HG03066 (cell line): ENCODE results near the gene IFIT3.
"Not testable (repeated sequence)": the region's sequence is repeated elsewhere in the genome, so short reads cannot be mapped to it uniquely, and the experiment has no call there.

Source experiments
- ATAC-seq: cut with Tn5 transposase; IDR thresholded peaks from one replicate; pipeline ENCODE4 v1.9.1; 2021; ENCODE audit warnings: low read depth; ENCODE audit not compliant: unreplicated experiment

Gene IFIT3

GRCh38 chr10:89331487-89332122 lies 3.8 kb downstream of the IFIT3 start:
- not testable (repeated sequence) for ATAC-seq

DNA sequence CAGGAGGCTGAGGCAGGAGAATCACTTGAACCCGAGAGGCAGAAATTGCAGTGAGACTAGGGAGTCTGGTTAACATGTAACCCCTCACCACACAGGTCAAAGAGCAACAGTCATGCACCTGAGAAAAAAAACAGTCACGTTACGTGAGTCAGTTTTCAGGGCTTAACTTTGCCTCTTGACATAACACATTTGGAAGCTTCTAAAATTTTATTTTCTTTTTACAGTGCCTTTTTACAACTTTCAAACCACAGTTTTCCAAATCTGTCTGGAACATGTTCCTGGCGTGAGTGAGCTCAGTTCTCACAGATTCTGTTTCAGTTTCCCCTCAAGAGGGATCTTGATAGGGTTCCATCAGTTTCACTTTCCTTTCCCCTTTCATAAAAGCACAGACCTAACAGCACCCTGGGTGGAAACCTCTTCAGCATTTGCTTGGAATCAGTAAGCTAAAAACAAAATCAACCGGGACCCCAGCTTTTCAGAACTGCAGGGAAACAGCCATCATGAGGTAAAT lies 4.4 kb downstream of the IFIT3 start:
- peak; percentile 45 for ATAC-seq

GRCh38 chr10:89335226-89335625 lies 7.4 kb downstream of the IFIT3 start:
- ATAC-seq: no peak

DNA sequence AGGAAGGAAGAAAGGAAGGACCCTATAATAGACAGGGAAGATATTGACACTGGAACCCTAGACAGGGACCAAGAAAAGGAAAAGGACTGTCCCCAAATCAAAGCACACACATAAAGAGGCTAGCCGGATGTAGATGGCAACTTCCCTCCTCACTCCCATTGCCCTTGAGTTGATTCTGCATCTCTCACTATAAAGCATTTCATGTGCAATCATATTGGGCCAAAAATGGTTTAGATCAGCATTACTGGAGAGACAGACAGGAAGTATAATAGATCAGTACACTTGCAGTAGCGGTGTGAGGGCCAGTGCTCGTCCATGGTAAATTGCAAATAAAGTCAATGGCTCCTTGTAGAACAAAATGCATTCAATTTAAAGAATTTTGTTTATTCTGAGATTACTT lies 8.4 kb downstream of the IFIT3 start:
- ATAC-seq: no peak

- no peak for ATAC-seq
Measured at GRCh38 chr10:89337484-89337883, 9.7 kb downstream of the IFIT3 start.

DNA sequence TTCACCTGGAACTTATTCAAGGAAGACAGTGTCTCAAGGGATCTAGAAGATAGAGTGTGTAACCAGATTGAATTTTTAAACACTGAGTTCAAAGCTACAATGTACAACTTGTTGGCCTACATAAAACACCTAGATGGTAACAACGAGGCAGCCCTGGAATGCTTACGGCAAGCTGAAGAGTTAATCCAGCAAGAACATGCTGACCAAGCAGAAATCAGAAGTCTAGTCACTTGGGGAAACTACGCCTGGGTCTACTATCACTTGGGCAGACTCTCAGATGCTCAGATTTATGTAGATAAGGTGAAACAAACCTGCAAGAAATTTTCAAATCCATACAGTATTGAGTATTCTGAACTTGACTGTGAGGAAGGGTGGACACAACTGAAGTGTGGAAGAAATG lies 10.9 kb downstream of the IFIT3 start:
- no peak for ATAC-seq

DNA sequence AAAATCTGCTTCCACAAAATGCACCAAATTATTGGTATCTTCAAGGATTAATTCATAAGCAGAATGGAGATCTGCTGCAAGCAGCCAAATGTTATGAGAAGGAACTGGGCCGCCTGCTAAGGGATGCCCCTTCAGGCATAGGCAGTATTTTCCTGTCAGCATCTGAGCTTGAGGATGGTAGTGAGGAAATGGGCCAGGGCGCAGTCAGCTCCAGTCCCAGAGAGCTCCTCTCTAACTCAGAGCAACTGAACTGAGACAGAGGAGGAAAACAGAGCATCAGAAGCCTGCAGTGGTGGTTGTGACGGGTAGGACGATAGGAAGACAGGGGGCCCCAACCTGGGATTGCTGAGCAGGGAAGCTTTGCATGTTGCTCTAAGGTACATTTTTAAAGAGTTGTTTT lies 12.1 kb downstream of the IFIT3 start:
- no peak for ATAC-seq

GRCh38 chr10:89341649-89342048 lies 13.9 kb downstream of the IFIT3 start:
- no peak for ATAC-seq

GRCh38 chr10:89342206-89342958 lies 14.6 kb downstream of the IFIT3 start:
- ATAC-seq: no peak

GRCh38 chr10:89343089-89343767 lies 15.4 kb downstream of the IFIT3 start:
- no peak for ATAC-seq

DNA sequence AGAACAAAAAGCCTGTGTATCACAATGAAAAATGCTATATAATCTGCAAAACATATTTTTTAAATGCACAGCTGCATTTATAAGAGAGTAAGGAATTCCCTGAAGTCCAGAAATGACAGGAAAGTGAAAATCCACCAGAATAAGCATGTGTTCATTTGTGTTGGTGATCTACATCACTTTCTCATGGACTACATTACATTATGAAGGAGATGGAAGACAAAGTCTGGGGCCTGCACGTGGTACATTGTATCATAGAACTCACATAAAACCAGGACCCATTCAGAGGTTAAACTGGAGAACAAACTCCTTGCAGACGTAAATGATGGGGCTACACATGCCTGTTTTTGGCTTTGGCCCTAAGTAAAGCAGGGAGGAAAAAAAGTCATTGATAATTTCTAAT lies 16.4 kb downstream of the IFIT3 start:
- ATAC-seq: no peak

DNA sequence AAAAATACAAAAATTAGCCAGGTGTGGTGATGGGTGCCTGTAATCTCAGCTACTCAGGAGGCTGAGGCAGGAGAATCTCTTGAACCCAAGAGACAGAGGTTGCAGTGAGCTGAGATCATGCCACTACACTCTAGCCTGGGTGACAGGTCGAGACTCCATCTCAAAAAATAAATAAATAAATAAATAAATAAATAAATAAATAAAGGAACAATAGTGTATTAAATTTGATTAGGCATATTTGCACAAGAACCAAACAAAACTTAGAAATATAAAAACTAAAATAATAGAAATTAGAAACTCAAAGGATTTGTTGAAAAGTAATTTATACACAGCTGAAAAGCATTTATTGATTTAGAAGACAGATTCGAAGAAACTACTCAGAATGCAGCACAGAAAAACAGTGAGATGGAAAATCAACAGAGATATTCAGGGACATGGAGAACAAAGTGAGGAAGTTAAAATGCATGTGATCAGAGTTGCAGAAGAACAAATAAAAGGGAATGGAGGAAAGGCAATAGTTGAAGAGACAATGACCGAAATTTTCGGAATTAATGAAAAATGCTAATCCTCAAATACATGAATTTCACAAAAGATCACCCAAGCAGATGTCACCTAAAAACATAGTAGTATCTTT lies 17.7 kb downstream of the IFIT3 start:
- ATAC-seq: no peak

DNA sequence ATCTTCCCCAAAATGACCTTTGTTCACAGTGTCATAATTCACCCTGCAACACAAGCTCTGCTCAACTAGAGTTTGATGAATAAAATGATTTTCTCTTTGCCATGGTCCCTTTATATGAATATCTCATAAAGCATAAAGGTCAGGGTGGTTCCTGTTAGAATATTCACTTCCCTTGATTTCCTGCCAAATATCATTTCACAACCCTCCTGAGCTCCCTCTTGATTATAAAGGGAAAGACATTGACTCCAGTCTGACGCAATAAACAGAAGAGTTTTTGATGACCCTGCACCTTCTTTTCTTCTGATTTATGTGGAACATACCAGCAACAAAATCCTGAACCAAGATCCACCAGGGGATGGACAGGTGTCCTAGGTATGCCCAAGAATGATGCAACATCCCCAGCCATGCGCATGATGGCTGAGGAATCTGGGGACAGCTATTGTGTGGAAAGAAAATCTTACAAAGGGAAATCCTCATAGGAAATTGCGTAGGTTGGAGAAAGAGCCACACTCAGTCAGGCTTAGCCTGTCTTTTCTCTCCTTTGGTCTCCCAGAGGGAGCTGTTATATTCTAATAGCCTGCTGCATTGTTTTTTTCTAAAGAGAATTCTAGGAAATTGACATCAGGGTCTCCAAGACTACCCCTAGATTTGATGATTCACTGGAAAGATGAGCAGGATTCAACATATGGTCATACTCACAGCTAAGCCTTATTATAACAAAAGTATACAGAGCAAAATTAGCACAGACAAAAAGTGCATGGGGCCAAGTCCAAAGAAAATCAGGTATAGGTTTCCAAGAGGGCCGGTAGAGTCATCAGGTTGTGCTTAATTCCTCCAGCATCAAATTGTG lies 18.8 kb downstream of the IFIT3 start:
- ATAC-seq: no peak

- ATAC-seq: no peak
Measured at GRCh38 chr10:89347701-89348457, 20.1 kb downstream of the IFIT3 start.

DNA sequence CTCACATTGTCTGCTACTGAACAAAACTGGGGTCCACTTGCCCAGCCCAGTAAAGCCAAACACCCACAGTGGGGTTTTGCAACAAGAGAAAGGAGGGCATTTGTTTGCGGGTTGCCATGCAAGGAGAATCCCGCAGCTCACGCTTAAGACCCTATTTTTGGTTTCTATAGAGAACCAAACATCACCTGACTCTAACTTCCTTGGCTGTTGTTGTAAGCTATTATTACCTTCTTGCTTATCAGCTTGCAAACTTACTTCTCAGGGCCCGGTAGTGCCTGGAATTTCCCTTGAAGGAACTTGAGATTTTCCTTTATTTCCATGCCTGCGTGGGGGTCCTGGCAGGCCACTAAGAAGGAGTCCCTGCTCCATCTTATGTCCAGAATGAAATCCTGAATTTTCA lies 20.7 kb downstream of the IFIT3 start:
- no peak for ATAC-seq

DNA sequence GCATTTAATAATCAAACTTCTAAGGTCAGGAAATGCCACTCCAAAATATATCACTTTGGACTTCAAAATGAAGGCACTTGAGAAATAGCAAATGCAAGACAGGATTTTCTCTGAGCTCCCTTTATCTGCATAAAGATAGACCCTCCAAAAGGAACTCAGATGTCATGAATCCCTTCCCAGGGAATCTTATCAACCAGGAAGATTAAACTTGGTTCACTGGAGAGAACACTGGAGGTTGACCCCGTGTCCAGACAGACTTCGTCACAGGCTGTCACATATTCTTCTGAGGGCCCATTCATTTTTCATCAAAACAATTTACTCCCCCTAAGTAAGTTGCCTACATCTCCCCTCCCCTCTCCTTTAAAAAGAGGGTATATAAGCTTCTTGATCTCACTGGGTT lies 21.2 kb downstream of the IFIT3 start:
- no peak for ATAC-seq

GRCh38 chr10:89350631-89351315 lies 23.0 kb downstream of the IFIT3 start:
- ATAC-seq: peak; percentile 45

DNA sequence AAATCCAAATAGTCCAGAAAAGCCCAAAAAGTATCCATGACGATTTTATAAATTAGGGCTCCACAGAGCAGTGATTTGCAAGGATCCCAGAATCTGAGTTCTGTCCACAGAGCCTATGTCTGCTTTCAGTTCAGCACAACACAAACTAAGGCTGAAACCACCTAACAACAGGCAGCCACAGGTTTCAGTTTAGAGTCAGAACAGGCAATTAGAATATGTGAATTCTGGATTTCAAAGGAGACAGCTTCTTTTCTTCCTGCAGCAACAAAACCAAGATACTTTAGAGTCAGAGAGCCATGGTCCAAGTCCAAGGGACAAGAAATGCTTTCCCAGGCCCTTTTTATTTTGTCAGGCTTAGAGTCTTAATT lies 23.6 kb downstream of the IFIT3 start:
- peak; percentile 71 for ATAC-seq
